GM23338 (cell line): Measurements from ENCODE around the gene TMCO1.

Source experiments
- CREB1 ChIP-seq: fragments of 250-450 bp; sonication (Bioruptor Pico); IDR thresholded peaks from 2 replicates; pipeline ENCODE4 v1.5.0; 2020; ENCODE audit warnings: low read depth, mild to moderate bottlenecking, moderate library complexity
- EZH2 ChIP-seq: fragments of 200-600 bp; sonication (generic); IDR thresholded peaks from one replicate; pipeline ENCODE4 v1.8.0; 2017; ENCODE audit warnings: antibody characterized with exemption, mild to moderate bottlenecking, low read depth; ENCODE audit not compliant: unreplicated experiment
- EZH2phosphoT487 ChIP-seq: fragments of 200-600 bp; sonication (generic); IDR thresholded peaks from one replicate; pipeline ENCODE4 v1.8.1; 2018; ENCODE audit warnings: antibody characterized with exemption; ENCODE audit not compliant: unreplicated experiment
- JUNB ChIP-seq: IDR thresholded peaks from one replicate; pipeline ENCODE4 v1.6.1; 2016; ENCODE audit warnings: antibody characterized with exemption; ENCODE audit not compliant: unreplicated experiment
- POLR2AphosphoS5 ChIP-seq: IDR thresholded peaks from 2 replicates; pipeline ENCODE4 v1.6.1; 2016; ENCODE audit warnings: antibody characterized with exemption, low read depth
- ZNF114 ChIP-seq: fragments of 250-450 bp; sonication (Bioruptor Pico); IDR thresholded peaks from 2 replicates; pipeline ENCODE4 v1.5.0; 2020; ENCODE audit warnings: mild to moderate bottlenecking, moderate library complexity
- ZNF331 ChIP-seq: fragments of 250-450 bp; sonication (Bioruptor Pico); IDR thresholded peaks from 2 replicates; pipeline ENCODE4 v1.5.0; 2020; ENCODE audit warnings: low read depth, mild to moderate bottlenecking, moderate library complexity
- TF ChIP-seq, protein P1 (sequence below), 2 experiments: fragments of 200-600 bp in 1 of 2; sonication (generic) in 1 of 2; conservative IDR thresholded peaks; 2 replicates each; pipeline versions ENCODE4 v1.5.1 to v1.6.1; 2016 to 2017; ENCODE audit warnings: antibody characterized with exemption in 2 of 2, low read depth in 2 of 2, mild to moderate bottlenecking in 2 of 2, moderate library complexity in 1 of 2
- TF ChIP-seq, protein P2 (sequence below): IDR thresholded peaks from one replicate; pipeline ENCODE4 v1.6.1; 2018; ENCODE audit warnings: antibody characterized with exemption; ENCODE audit not compliant: unreplicated experiment
- TF ChIP-seq, protein P3 (sequence below): fragments of 250-450 bp; sonication (Bioruptor Pico); IDR thresholded peaks from 2 replicates; pipeline ENCODE4 v1.5.0; 2020; ENCODE audit warnings: mild to moderate bottlenecking, moderate library complexity
- TF ChIP-seq, protein P4 (sequence below): IDR thresholded peaks from 2 replicates; pipeline ENCODE4 v1.6.1; 2016; ENCODE audit warnings: antibody characterized with exemption

DNA sequence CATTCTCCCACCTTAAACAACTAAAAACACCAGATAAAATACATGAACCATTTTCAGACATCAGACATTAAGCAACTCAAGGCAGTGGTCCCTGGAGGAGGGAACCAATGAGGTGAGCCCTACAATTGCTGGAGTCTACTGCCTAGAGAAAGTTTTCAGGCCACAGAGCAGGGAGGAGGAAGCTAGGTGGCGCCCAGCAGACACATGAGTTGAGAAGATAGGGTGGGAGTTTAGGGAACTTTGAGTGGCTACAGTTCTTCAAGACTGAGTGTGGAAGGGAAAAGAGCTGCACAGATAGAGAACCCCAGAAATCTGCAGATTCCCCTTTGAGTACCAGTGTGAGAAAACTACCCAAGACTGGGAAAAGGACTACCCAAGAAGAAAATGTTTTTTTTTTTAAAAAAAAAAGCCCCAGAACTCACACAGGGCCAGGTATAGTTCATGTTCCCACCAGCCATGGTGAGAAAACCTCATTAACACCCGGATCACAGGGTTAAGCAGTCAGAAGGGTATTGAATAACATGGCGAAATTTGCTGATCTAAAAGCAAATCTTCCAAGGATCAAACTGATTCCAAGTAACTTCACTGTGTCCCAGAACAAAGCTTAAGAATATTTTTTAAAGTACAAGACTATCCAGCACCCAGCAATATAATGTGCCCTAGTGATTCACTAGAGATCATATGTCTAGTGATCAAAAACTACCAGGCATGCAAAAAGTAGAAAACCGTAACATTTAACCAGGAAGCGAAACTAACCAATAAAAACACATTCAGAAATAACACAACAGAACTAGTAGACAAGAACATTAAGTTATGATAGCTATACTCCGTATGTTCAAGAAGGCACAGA, 82.3 kb downstream of the TMCO1 start:
- TF ChIP-seq EZH2 (no peak), ZNF331 (no peak), EZH2phosphoT487 (no peak), CREB1 (CRISPR knock-in tag) (no peak), POLR2AphosphoS5 (no peak), JUNB (no peak), ZNF114 (CRISPR knock-in tag) (no peak)
- TF ChIP-seq, protein P1, sequence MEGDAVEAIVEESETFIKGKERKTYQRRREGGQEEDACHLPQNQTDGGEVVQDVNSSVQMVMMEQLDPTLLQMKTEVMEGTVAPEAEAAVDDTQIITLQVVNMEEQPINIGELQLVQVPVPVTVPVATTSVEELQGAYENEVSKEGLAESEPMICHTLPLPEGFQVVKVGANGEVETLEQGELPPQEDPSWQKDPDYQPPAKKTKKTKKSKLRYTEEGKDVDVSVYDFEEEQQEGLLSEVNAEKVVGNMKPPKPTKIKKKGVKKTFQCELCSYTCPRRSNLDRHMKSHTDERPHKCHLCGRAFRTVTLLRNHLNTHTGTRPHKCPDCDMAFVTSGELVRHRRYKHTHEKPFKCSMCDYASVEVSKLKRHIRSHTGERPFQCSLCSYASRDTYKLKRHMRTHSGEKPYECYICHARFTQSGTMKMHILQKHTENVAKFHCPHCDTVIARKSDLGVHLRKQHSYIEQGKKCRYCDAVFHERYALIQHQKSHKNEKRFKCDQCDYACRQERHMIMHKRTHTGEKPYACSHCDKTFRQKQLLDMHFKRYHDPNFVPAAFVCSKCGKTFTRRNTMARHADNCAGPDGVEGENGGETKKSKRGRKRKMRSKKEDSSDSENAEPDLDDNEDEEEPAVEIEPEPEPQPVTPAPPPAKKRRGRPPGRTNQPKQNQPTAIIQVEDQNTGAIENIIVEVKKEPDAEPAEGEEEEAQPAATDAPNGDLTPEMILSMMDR (conservative IDR thresholded peaks at IDR 0.05; ENCODE audit: low read depth in 2 of 2) = peak; percentile 55 to 78
- TF ChIP-seq, protein P2, sequence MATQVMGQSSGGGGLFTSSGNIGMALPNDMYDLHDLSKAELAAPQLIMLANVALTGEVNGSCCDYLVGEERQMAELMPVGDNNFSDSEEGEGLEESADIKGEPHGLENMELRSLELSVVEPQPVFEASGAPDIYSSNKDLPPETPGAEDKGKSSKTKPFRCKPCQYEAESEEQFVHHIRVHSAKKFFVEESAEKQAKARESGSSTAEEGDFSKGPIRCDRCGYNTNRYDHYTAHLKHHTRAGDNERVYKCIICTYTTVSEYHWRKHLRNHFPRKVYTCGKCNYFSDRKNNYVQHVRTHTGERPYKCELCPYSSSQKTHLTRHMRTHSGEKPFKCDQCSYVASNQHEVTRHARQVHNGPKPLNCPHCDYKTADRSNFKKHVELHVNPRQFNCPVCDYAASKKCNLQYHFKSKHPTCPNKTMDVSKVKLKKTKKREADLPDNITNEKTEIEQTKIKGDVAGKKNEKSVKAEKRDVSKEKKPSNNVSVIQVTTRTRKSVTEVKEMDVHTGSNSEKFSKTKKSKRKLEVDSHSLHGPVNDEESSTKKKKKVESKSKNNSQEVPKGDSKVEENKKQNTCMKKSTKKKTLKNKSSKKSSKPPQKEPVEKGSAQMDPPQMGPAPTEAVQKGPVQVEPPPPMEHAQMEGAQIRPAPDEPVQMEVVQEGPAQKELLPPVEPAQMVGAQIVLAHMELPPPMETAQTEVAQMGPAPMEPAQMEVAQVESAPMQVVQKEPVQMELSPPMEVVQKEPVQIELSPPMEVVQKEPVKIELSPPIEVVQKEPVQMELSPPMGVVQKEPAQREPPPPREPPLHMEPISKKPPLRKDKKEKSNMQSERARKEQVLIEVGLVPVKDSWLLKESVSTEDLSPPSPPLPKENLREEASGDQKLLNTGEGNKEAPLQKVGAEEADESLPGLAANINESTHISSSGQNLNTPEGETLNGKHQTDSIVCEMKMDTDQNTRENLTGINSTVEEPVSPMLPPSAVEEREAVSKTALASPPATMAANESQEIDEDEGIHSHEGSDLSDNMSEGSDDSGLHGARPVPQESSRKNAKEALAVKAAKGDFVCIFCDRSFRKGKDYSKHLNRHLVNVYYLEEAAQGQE = no peak
- TF ChIP-seq, protein P3, sequence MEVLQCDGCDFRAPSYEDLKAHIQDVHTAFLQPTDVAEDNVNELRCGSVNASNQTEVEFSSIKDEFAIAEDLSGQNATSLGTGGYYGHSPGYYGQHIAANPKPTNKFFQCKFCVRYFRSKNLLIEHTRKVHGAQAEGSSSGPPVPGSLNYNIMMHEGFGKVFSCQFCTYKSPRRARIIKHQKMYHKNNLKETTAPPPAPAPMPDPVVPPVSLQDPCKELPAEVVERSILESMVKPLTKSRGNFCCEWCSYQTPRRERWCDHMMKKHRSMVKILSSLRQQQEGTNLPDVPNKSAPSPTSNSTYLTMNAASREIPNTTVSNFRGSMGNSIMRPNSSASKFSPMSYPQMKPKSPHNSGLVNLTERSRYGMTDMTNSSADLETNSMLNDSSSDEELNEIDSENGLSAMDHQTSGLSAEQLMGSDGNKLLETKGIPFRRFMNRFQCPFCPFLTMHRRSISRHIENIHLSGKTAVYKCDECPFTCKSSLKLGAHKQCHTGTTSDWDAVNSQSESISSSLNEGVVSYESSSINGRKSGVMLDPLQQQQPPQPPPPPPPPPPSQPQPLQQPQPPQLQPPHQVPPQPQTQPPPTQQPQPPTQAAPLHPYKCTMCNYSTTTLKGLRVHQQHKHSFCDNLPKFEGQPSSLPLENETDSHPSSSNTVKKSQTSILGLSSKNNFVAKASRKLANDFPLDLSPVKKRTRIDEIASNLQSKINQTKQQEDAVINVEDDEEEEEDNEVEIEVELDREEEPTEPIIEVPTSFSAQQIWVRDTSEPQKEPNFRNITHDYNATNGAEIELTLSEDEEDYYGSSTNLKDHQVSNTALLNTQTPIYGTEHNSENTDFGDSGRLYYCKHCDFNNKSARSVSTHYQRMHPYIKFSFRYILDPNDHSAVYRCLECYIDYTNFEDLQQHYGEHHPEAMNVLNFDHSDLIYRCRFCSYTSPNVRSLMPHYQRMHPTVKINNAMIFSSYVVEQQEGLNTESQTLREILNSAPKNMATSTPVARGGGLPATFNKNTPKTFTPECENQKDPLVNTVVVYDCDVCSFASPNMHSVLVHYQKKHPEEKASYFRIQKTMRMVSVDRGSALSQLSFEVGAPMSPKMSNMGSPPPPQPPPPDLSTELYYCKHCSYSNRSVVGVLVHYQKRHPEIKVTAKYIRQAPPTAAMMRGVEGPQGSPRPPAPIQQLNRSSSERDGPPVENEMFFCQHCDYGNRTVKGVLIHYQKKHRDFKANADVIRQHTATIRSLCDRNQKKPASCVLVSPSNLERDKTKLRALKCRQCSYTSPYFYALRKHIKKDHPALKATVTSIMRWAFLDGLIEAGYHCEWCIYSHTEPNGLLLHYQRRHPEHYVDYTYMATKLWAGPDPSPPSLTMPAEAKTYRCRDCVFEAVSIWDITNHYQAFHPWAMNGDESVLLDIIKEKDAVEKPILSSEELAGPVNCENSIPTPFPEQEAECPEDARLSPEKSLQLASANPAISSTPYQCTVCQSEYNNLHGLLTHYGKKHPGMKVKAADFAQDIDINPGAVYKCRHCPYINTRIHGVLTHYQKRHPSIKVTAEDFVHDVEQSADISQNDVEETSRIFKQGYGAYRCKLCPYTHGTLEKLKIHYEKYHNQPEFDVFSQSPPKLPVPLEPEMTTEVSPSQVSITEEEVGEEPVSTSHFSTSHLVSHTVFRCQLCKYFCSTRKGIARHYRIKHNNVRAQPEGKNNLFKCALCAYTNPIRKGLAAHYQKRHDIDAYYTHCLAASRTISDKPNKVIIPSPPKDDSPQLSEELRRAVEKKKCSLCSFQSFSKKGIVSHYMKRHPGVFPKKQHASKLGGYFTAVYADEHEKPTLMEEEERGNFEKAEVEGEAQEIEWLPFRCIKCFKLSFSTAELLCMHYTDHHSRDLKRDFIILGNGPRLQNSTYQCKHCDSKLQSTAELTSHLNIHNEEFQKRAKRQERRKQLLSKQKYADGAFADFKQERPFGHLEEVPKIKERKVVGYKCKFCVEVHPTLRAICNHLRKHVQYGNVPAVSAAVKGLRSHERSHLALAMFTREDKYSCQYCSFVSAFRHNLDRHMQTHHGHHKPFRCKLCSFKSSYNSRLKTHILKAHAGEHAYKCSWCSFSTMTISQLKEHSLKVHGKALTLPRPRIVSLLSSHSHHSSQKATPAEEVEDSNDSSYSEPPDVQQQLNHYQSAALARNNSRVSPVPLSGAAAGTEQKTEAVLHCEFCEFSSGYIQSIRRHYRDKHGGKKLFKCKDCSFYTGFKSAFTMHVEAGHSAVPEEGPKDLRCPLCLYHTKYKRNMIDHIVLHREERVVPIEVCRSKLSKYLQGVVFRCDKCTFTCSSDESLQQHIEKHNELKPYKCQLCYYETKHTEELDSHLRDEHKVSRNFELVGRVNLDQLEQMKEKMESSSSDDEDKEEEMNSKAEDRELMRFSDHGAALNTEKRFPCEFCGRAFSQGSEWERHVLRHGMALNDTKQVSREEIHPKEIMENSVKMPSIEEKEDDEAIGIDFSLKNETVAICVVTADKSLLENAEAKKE (CRISPR knock-in tag) = no peak
- TF ChIP-seq, protein P4, sequence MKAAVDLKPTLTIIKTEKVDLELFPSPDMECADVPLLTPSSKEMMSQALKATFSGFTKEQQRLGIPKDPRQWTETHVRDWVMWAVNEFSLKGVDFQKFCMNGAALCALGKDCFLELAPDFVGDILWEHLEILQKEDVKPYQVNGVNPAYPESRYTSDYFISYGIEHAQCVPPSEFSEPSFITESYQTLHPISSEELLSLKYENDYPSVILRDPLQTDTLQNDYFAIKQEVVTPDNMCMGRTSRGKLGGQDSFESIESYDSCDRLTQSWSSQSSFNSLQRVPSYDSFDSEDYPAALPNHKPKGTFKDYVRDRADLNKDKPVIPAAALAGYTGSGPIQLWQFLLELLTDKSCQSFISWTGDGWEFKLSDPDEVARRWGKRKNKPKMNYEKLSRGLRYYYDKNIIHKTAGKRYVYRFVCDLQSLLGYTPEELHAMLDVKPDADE = no peak
